Fibroblast of mammary gland (primary cell): ENCODE results near the gene ZNF366.

Source experiments
- DNase-seq: peaks from one replicate; pipeline ENCODE4 v3.0.0-alpha.2; 2010; ENCODE audit warnings: low read depth
- H3K4me3 ChIP-seq: 2 replicates; pipeline ENCODE4 v1.5.1; 2011; ENCODE audit warnings: low read depth, mild to moderate bottlenecking, low read length, moderate library complexity; ENCODE audit not compliant: control insufficient read depth
- CTCF ChIP-seq: conservative IDR thresholded peaks from 2 replicates; pipeline ENCODE4 v1.5.1; 2011; ENCODE audit warnings: low read depth, low read length, inconsistent platforms; ENCODE audit not compliant: control insufficient read depth, insufficient read depth

ZNF366 gene

GRCh38 chr5:72402381-72402890, 104.8 kb downstream of the ZNF366 start:
- peak; percentile 25 for DNase-seq
- no peak for TF ChIP-seq CTCF

GRCh38 chr5:72400950-72401349, 106.3 kb downstream of the ZNF366 start:
- no peak for DNase-seq
- TF ChIP-seq CTCF: no peak
- no peak overlapping the region for H3K4me3 ChIP-seq

More at GRCh38 chr5:72402381-72402890, 104.8 kb downstream of the ZNF366 start:
- H3K4me3 ChIP-seq: no peak overlapping the region

GRCh38 chr5:72397836-72398235, 109.4 kb downstream of the ZNF366 start:
- no peak overlapping the region for H3K4me3 ChIP-seq
- no peak for DNase-seq
- no peak for TF ChIP-seq CTCF

- peak; percentile 67 for TF ChIP-seq CTCF
- DNase-seq: peak; percentile 42
- no peak overlapping the region for H3K4me3 ChIP-seq
Observed at GRCh38 chr5:72394688-72395087, 112.5 kb downstream of the ZNF366 start.

- no peak overlapping the region for H3K4me3 ChIP-seq
- DNase-seq: no peak
- TF ChIP-seq CTCF: no peak
Observed at GRCh38 chr5:72393052-72393451, 114.2 kb downstream of the ZNF366 start.
